ENCODE measurements around the gene DHRS9.

GRCh38 chr2:169080250-169081069 lies 11.1 kb downstream of the DHRS9 start:
- TF ChIP-seq CTCF (IDR thresholded peaks at IDR 0.05) (no peak), POLR2A (IDR thresholded peaks at IDR 0.05) (no peak)
